Measurements from ENCODE around the gene TARM1. TPM values are rescaled to one million over a fixed set of nuclear protein-coding genes. Genes with fewer than 3 reads are reported as not detected.
A peak's percentile ranks its signal among the peaks of the same experiment; 100 is the strongest.
"Not testable (repeated sequence)": the region's sequence is repeated elsewhere in the genome, so short reads cannot be mapped to it uniquely, and the experiment has no call there.

Gene TARM1
- polyA plus RNA-seq (2013, experiment 1 of 2; ENCODE audit: insufficient read length), result 0.11 TPM
- polyA plus RNA-seq (2013, experiment 2 of 2; ENCODE audit: insufficient read length), result not detected

- no peak for DNase-seq
Measured at GRCh38 chr19:54081032-54081431, at the start of gene TARM1. TSS of gene TARM1 (minus strand) at chr19:54081365. CDS start at chr19:54081340, 25 bp downstream.

- no peak for DNase-seq
Measured at GRCh38 chr19:54129617-54129996, 48.4 kb upstream of the TARM1 start.

- no peak for DNase-seq
Measured at GRCh38 chr19:54128796-54129616, 47.8 kb upstream of the TARM1 start.

GRCh38 chr19:54128441-54128725 lies 47.2 kb upstream of the TARM1 start:
- DNase-seq, result no peak

DNA sequence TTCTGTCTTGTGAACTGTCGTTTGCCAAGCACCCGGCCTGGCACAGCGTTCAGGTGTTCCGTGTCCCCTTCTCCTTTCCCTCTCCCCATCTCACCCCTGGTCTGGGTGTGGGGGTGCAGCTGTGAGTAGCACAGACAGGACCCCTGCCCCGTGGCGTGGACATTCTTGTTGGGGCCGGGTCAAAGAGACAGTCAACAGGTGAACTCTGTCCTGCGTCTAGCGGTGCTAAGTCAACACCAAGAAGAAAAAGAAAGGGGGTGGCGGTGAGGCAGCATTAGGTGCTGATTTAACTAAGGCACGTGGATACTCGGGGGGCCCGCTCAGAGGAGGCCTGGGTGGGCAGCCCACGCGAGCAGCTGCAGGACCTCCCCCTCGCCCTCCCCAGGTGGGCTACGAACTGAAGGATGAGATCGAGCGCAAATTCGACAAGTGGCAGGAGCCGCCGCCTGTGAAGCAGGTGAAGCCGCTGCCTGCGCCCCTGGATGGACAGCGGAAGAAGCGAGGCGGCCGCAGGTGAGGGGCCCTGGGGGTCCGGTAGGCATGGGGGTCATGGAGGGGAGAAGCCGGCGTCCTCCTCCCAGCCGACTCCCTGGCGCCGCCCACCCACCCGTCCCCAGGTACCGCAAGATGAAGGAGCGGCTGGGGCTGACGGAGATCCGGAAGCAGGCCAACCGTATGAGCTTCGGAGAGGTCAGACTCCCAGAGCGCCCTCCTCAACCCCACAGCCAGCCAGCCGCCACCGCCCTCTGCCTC lies 46.7 kb upstream of the TARM1 start:
- no peak for DNase-seq

DNA sequence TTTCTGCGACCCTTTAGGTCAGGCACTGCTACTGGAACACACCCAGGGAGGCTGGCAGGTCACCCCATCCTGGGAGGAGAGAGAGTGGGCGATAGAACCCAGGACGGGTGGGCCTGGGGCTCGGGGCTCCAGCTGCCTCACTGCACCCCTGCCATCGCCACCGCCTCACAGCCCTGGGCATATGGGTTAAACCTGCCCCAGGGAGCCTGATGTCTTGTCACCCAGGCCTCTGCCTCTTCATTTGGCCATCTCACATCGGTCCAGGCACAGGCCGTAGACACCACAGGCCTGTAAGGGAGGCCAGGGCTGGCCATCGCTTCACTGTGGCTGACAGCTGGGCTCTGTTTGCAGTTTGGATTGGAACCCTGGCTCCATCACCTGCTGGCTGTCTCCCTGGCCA lies 44.5 kb upstream of the TARM1 start:
- no peak for DNase-seq

DNA sequence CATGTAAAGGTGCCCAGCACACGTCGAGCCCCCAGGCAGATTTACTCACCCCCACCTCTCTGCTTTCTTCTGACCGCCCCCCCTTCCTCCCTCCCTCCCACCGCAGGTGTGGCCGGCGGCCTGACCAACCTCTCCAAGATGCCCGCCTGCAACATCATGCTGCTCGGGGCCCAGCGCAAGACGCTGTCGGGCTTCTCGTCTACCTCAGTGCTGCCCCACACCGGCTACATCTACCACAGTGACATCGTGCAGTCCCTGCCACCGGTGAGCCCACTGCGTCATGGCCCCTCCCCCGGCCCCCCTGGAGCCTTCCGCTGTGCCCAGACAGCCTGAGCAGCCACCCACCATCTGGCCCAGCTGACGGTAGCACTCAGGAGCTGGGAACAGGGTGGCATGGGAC lies 43.2 kb upstream of the TARM1 start:
- no peak for DNase-seq

GRCh38 chr19:54123682-54124081 lies 42.5 kb upstream of the TARM1 start:
- no peak for DNase-seq

GRCh38 chr19:54121259-54121658 lies 40.1 kb upstream of the TARM1 start:
- DNase-seq, result no peak

DNA sequence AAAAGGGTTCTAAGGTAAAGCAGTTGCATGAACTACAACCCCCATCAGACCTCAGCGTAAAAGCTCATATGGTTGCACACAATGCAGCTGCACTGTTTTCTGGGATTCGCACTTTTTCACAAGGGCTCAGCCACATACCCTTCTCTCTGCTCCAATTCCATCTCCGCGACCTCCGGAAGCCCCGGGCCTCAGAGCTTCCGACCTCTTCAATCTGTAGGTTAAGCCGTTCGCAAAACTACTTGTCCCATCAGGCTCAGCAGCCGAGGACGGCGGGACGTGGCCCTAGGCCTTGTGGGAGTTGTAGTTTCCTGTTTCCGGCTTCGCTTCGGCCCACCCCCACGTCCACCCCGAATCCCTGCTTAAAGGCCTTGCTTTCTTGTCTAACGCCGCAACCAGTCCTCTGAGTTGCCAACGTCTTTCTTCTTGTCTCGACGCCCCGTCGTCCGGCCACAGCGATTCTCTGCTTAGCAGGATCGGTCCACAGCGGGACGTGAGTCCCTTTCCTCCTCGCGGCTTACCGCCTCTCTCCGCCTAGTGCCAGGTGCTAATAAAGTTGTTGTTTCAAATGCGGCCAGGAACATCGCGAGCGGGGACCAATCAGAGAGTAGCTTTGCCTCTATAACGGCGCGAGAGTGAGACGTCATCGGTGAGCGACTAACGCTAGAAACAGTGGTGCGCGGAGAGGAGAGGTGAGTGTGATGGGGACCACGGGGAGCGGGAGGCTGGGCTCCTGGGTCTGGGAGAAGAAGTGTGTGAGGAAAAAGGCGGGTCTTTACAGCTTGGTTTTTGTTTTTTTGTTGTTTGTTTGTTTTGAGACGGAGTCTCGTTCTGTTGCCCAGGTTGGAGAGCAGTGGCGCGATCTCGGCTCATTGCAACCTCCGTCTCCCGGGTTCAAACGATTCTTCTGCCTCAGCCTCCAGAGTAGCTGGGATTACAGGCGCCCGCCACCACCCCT lies 34.2 kb upstream of the TARM1 start, which contains the start of the genes PRPF31 and TFPT:
Gene PRPF31 (plus strand): TSS at position 646 of the 955 bp plus-strand sequence. CDS start 2,525 bp downstream, outside the sequence.
Gene TFPT (minus strand): TSS at position 549 of the 955 bp plus-strand sequence. CDS start 388 bp downstream, at position 161.
- DNase-seq, result peak; percentile 99

- no peak for DNase-seq
Measured at GRCh38 chr19:54114340-54115108, 33.4 kb upstream of the TARM1 start.

DNA sequence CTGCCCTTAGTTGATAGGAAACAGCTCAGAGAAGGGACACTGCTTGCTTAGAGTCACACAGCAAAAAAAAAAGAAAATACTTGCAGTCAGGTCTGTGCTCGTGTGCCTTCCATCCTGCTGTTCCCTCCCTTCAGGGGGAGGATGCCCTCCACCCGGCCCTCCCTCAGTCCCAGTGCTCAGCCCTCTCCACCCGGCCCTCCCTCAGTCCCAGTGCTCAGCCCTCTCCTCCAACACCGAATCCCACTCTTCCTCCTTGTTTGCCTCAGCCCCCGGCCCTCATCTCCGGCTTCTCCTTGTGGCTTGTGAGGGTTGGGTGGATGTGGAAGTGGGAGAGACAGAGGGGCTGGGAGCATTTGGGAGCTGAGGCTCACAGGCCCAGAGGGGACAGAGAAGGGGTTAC lies 28.5 kb upstream of the TARM1 start:
- DNase-seq, result no peak

DNA sequence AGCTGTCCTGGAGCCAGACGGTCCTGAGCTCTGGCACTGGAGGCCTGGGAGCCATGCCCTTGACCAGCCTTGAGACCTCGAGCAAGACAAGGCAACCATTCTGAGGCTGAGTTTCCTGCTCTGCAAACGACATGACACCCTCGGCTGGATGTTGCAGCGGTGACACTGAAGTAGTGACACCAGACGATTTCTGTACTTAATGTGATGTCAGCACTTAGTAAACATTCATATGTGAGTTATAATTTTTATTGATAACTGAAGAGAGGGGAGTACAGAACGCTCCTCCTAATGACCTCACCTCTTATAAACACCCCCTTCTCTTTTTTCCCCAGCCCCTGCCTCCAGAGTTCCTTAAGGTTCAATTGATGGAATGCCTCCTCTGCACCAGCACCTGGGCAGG lies 27.3 kb upstream of the TARM1 start:
- DNase-seq, result no peak

DNA sequence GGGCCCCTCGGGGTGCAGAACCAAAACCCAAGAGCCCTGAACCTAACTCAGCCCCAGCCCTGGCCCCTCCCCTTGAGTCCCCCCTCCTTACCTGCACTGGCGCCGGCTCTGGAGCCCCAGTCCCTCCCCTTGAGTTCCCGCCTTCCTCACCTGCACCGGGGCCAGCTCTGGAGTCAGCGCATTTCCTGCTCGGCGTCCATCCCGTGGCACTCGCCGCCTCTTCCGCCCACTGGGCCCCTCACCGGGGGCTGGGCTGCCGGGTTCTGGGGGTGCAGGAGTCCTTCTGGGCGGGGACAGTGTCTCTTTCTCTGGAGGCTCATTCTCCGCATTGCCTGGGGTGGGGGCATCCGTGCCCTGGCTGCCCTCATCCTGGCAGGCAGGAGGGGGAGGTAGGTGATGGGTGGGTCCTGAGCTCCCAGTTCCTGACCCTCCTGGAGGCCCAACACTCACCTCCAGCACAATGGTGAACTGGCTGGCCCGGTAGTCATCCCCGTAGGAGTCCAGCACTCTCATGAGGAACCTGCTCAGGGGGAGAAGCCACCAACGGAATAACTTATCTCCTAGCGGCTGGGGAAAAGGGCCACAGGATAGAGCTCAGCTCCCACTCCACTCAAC lies 26.8 kb upstream of the TARM1 start:
- no peak for DNase-seq

DNA sequence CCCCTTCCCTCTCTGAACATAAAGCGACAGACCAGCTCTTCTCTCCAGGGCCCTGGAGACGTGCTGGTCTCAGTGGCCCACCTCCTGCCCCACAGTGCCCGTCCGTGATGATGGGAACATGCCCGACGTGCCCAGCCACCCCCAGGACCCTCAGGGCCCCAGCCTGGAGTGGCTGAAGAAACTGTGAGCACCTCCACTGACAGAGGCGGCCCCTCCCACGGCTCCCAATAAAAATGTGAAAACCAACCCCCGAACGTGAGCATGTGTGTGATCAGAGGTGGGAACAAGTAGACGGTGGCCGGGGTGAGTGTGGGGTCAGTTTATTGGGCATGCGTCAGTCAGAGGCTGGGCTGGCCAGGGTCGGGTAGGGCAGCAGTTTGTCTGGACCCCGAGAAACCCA lies 25.6 kb upstream of the TARM1 start:
- no peak for DNase-seq

DNA sequence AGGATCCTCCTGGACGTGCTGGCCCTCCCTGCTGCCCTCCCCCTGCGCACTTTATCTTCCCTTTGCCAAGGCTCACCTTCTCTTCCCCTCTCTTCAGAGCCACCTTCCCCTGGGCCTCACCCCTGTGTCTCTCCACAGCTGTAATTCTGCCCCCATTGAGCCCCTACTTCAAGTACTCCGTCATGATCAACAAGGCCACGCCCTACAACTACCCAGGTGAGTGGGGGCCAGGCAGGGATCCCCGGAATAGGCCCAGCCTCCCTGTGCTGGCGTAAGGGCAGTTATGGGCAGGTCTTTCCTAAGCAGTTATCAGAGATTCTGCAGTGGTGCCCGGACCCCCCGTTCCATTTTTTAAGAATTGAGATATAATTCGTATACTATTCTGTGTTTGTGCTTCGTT lies 24.6 kb upstream of the TARM1 start:
- no peak for DNase-seq

DNA sequence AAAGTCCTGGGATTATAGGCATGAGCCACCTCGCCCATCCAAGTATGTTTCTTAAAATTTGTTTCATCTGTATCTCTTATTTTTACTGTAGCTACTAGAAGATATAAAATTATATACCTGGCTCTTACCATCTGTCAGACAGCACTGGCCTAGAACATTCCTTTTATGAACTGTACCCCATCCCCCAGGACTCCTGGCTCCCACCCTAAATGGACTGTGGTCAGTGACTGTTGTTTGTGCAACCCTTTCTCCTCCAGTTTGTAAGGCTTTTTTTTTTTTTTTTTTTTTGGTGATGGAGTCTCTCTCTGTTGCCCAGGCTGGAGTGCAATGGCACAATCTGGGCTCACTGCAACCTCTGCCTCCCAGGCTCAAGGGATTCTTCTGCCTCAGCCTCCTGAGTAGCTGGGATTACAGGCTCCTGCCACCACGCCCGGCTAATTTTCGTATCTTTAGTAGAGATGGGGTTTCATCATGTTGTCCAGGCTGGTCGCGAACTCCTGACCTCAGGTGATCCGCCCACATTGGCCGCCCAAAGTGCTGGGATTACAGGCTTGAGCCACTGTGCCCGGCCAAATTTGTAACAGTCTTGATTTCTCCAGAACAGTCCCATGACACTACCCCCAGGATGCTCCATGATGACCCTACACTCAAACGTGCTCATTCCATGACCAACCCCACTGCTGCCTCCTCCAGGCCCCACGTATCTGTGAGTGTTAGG lies 24.0 kb upstream of the TARM1 start:
- DNase-seq, result no peak

- DNase-seq, result peak; percentile 99
Measured at GRCh38 chr19:54102421-54103169, 21.4 kb upstream of the TARM1 start, which contains the start of gene NDUFA3. TSS of gene NDUFA3 (plus strand) at chr19:54102855. CDS start at chr19:54102879, 24 bp downstream.

GRCh38 chr19:54100561-54100960 lies 19.4 kb upstream of the TARM1 start, which contains the start of gene OSCAR:
TSS of gene OSCAR (minus strand) at chr19:54100803. CDS start at chr19:54100792, 11 bp downstream.
- peak; percentile 37 for DNase-seq

GRCh38 chr19:54099903-54100255 lies 18.7 kb upstream of the TARM1 start:
- not testable (repeated sequence) for DNase-seq
